GM12801 (cell line): ENCODE measurements around the gene TAPBP.

Experiments used
- CTCF ChIP-seq: IDR thresholded peaks from one replicate; pipeline ENCODE4 v1.5.1; 2011; ENCODE audit warnings: control low read depth; ENCODE audit not compliant: insufficient read length; ENCODE audit errors: extremely low read depth

The TAPBP gene

DNA sequence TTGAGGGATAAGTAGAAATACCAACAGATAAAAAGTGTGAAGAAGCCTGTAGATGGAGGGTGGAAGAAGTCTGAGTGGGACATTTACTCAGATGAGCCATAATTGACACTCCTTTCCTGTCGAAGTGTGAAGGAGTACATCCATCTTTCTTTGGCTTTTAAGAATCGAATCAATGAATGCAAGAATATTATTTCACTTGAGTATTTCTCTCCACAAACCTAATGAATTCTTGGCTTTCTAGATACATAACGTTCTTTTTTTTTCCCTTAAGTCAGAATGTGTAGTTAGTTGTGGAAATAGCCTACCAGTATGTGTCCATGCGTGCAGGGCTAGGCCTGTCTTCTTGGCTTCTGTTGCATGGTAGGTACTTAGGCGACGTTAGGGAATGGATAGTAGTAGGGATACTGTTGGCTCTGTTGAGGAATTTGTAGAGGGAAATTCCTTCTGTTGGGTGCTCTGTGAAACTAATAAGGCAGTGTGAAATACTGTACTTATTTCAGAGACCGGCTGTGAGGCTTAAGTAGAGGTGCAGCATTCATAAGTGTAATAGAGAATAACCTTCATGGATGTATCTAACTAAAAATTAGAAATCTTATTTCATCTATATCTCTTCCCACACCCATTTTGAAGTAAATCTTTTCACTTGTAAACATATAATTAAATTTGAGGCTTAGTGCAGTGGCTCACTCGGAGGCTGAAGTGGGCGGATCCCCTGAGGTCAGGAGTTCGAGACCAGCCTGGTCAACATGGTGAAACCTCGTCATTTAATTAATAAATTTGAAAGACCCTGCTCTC lies 40.6 kb downstream of the TAPBP start:
- TF ChIP-seq CTCF: no peak

DNA sequence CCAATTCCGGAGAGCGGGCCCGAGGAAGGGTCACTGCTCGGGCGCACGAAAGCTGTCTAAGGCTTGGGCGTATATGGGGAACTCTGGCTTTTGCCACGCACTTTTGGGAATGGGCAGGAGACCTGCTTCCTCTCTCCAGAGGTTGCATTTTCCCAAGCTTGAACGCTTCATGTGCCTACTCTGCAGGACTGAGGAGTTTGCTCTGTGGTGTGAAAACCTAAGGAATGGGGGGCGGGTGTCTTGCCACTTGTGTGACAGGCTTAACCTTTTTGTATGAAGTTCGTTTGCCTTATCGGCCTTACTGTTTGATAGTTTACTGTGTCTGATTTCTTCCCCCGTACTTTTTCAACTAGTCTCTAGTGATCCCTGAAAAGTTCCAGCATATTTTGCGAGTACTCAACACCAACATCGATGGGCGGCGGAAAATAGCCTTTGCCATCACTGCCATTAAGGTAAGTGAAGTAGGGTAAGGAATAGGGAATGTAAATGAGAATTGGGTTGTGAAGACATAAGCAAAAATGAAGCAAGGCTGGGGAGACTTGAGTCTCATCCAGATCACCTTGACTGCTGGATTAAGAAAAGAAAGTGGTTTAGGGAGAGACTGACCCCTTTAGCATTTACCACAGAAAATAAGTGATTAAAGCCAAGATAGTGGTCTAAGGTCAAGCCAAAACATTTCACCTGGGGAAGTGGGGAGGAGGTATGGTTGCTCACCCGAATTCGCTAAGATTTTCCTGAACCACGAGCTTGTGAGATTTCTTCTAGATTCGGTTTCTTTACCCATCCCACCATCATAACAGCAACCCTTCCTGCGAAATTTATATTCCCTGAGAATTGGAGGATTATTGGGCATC lies 41.4 kb downstream of the TAPBP start:
- TF ChIP-seq CTCF: no peak

GRCh38 chr6:33271468-33272274 lies 42.2 kb downstream of the TAPBP start, which contains the start of the genes RPS18 and VPS52:
Gene RPS18, plus strand, starts transcription at chr6:33272075. Its CDS starts 45 bp downstream, at chr6:33272120.
Gene VPS52, minus strand, starts transcription at chr6:33271876. Its CDS starts 201 bp downstream, at chr6:33271675.
- no peak for TF ChIP-seq CTCF

DNA sequence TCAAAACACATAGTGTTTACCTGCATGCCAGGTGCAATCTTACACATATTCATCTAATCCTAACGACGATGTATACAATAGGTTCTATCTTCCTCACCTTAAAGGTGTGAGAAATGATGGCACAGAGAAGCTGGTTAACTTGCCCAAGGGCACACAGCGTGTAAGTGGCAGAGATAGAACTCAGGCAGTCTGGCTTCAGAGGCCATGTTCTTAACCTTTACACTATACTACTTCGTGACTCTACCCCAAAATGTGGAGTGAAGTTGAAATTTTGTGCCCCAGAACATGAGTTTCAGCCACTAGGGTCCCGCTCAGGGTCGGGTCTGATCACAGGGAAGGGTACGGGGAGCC lies 42.8 kb downstream of the TAPBP start:
- no peak for TF ChIP-seq CTCF

GRCh38 chr6:33264015-33264414 lies 49.9 kb downstream of the TAPBP start:
- TF ChIP-seq CTCF: no peak

GRCh38 chr6:33259032-33259431 lies 54.8 kb downstream of the TAPBP start:
- TF ChIP-seq CTCF: no peak

GRCh38 chr6:33254591-33254990 lies 59.3 kb downstream of the TAPBP start:
- no peak for TF ChIP-seq CTCF
